Measurements from ENCODE around the gene EDEM1. TPM values are rescaled to one million over a fixed set of nuclear protein-coding genes. Genes with fewer than 3 reads are reported as not detected.

EDEM1 gene
- total RNA-seq, 1 experiment from 2014 or later: 22.4 TPM

GRCh38 chr3:5192571-5193365 lies 5.3 kb downstream of the EDEM1 start (continued):
- TF ChIP-seq AFF4 (CRISPR knock-in tag; IDR thresholded peaks at IDR 0.05; ENCODE audit: borderline replicate concordance) (no peak), FOXJ3 (CRISPR knock-in tag; IDR thresholded peaks at IDR 0.05; ENCODE audit: borderline replicate concordance) (no peak), GRHL2 (CRISPR knock-in tag; IDR thresholded peaks at IDR 0.05; ENCODE audit: insufficient replicate concordance, severe bottlenecking) (no peak), FOXP1 (CRISPR knock-in tag; IDR thresholded peaks at IDR 0.05; ENCODE audit: borderline replicate concordance) (no peak), RORB (CRISPR knock-in tag; IDR thresholded peaks at IDR 0.05) (no peak)

DNA sequence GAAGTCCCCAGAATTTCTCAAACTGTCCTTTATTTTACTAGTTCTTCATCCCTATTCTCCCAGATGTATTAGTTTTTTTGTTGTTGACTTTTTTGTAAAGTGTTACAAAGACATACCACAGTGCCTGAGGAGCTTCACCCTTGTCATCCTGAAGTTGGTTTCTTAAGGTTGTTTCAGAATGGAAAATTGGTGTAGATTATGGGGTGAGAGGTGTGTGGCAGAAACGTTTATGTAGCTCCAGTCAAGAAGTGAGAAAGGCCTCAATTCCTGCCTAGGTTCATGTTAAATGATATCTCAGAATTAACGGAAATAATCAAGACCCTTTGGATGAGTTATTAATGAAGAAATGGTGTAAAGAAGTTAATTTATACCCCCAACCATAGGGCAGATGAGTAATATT lies 6.8 kb downstream of the EDEM1 start:
- no peaks in the 10 kb centered on the region for H3K27me3 Mint-ChIP-seq (ENCODE audit: low read depth)
- POLR2A ChIA-PET: no interaction called here
- DNase-seq (ENCODE audit: low spot score): no peak
- ATAC-seq: no peak
- H3K4me1 Mint-ChIP-seq: peaks cover 71% of the 10 kb centered on the region
- no peak overlapping the region for H3K4me3 Mint-ChIP-seq
- no peak for TF ChIP-seq ZNF396 (CRISPR knock-in tag; IDR thresholded peaks at IDR 0.05; ENCODE audit: borderline replicate concordance)
- TF ChIP-seq, protein P1, sequence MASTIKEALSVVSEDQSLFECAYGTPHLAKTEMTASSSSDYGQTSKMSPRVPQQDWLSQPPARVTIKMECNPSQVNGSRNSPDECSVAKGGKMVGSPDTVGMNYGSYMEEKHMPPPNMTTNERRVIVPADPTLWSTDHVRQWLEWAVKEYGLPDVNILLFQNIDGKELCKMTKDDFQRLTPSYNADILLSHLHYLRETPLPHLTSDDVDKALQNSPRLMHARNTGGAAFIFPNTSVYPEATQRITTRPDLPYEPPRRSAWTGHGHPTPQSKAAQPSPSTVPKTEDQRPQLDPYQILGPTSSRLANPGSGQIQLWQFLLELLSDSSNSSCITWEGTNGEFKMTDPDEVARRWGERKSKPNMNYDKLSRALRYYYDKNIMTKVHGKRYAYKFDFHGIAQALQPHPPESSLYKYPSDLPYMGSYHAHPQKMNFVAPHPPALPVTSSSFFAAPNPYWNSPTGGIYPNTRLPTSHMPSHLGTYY (CRISPR knock-in tag; IDR thresholded peaks at IDR 0.05): no peak
- TF ChIP-seq, protein P2, sequence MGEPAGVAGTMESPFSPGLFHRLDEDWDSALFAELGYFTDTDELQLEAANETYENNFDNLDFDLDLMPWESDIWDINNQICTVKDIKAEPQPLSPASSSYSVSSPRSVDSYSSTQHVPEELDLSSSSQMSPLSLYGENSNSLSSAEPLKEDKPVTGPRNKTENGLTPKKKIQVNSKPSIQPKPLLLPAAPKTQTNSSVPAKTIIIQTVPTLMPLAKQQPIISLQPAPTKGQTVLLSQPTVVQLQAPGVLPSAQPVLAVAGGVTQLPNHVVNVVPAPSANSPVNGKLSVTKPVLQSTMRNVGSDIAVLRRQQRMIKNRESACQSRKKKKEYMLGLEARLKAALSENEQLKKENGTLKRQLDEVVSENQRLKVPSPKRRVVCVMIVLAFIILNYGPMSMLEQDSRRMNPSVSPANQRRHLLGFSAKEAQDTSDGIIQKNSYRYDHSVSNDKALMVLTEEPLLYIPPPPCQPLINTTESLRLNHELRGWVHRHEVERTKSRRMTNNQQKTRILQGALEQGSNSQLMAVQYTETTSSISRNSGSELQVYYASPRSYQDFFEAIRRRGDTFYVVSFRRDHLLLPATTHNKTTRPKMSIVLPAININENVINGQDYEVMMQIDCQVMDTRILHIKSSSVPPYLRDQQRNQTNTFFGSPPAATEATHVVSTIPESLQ (CRISPR knock-in tag; IDR thresholded peaks at IDR 0.05): no peak
- TF ChIP-seq, protein P3, sequence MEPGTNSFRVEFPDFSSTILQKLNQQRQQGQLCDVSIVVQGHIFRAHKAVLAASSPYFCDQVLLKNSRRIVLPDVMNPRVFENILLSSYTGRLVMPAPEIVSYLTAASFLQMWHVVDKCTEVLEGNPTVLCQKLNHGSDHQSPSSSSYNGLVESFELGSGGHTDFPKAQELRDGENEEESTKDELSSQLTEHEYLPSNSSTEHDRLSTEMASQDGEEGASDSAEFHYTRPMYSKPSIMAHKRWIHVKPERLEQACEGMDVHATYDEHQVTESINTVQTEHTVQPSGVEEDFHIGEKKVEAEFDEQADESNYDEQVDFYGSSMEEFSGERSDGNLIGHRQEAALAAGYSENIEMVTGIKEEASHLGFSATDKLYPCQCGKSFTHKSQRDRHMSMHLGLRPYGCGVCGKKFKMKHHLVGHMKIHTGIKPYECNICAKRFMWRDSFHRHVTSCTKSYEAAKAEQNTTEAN (CRISPR knock-in tag; IDR thresholded peaks at IDR 0.05): no peak
- TF ChIP-seq, protein P4, sequence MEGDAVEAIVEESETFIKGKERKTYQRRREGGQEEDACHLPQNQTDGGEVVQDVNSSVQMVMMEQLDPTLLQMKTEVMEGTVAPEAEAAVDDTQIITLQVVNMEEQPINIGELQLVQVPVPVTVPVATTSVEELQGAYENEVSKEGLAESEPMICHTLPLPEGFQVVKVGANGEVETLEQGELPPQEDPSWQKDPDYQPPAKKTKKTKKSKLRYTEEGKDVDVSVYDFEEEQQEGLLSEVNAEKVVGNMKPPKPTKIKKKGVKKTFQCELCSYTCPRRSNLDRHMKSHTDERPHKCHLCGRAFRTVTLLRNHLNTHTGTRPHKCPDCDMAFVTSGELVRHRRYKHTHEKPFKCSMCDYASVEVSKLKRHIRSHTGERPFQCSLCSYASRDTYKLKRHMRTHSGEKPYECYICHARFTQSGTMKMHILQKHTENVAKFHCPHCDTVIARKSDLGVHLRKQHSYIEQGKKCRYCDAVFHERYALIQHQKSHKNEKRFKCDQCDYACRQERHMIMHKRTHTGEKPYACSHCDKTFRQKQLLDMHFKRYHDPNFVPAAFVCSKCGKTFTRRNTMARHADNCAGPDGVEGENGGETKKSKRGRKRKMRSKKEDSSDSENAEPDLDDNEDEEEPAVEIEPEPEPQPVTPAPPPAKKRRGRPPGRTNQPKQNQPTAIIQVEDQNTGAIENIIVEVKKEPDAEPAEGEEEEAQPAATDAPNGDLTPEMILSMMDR (IDR thresholded peaks at IDR 0.05): no peak
- peaks cover 17% of the 10 kb centered on the region for H3K36me3 Mint-ChIP-seq
- H3K9me3 Mint-ChIP-seq: no peaks in the 10 kb centered on the region
- CTCF ChIA-PET: no interaction called here
- peak overlapping the region; percentile 8; the same call in 1 of the 2 replicates for H3K27ac Mint-ChIP-seq

All from WTC11 (cell line).